NCI-H146 (cell line): ENCODE data around the gene FOCAD.

Experiments
- DNase-seq: peaks from one replicate; lab custom pipeline; 2025; lab: John Stamatoyannopoulos, UW

Gene FOCAD

GRCh38 chr9:21023861-21024260 is 339.8 kb downstream of the FOCAD start:
- DNase-seq, result no peak

GRCh38 chr9:21027295-21027694 is 343.2 kb downstream of the FOCAD start:
- DNase-seq, result no peak

GRCh38 chr9:21028466-21028865 is 344.4 kb downstream of the FOCAD start:
- DNase-seq, result no peak

GRCh38 chr9:21029661-21030060 is 345.6 kb downstream of the FOCAD start:
- no peak for DNase-seq

GRCh38 chr9:21030389-21031035 is 346.5 kb downstream of the FOCAD start:
- no peak for DNase-seq

GRCh38 chr9:21031091-21031807 is 347.2 kb downstream of the FOCAD start, which contains the start of gene HACD4:
Gene HACD4, minus strand, starts transcription at chr9:21031640. Its CDS starts 50 bp downstream, at chr9:21031590.
- peak; percentile 51 for DNase-seq

- no peak for DNase-seq
Measured at GRCh38 chr9:21031808-21032183, 347.7 kb downstream of the FOCAD start.

- no peak for DNase-seq
Measured at GRCh38 chr9:21037278-21037677, 353.2 kb downstream of the FOCAD start.

- DNase-seq, result no peak
Measured at GRCh38 chr9:21039302-21039701, 355.2 kb downstream of the FOCAD start.

GRCh38 chr9:21042466-21042865 is 358.4 kb downstream of the FOCAD start:
- no peak for DNase-seq

GRCh38 chr9:21043841-21044240 is 359.8 kb downstream of the FOCAD start:
- no peak for DNase-seq
